AG10803 (cell line): ENCODE measurements around the gene ACOXL.

Source experiments
- DNase-seq: peaks from one replicate; pipeline ENCODE4 v3.0.0; 2010; ENCODE audit warnings: low read depth
- H3K4me3 ChIP-seq: 2 replicates; pipeline ENCODE4 v1.5.1; 2011; ENCODE audit warnings: mild to moderate bottlenecking, low read length, control low read depth
- CTCF ChIP-seq: conservative IDR thresholded peaks from 2 replicates; pipeline ENCODE4 v1.5.1; 2011; ENCODE audit warnings: mild to moderate bottlenecking, low read length, control low read depth, inconsistent platforms

The ACOXL gene

GRCh38 chr2:110950281-110950680 is 217.9 kb downstream of the ACOXL start:
- TF ChIP-seq CTCF: no peak
- DNase-seq: no peak
- H3K4me3 ChIP-seq: no peak overlapping the region

- DNase-seq: no peak
- no peak for TF ChIP-seq CTCF
- H3K4me3 ChIP-seq: no peak overlapping the region
These were observed 222.7 kb downstream of the ACOXL start for GRCh38 chr2:110955045-110955444.

GRCh38 chr2:110955556-110955955 is 223.2 kb downstream of the ACOXL start:
- no peak for TF ChIP-seq CTCF
- DNase-seq: no peak
- no peak overlapping the region for H3K4me3 ChIP-seq

GRCh38 chr2:110957293-110957692 is 224.9 kb downstream of the ACOXL start:
- no peak for TF ChIP-seq CTCF
- H3K4me3 ChIP-seq: no peak overlapping the region
- no peak for DNase-seq

- no peak for TF ChIP-seq CTCF
- H3K4me3 ChIP-seq: no peak overlapping the region
- DNase-seq: no peak
These were observed 226.2 kb downstream of the ACOXL start for GRCh38 chr2:110958346-110959119.

- no peak for TF ChIP-seq CTCF
- H3K4me3 ChIP-seq: no peak overlapping the region
- DNase-seq: no peak
These were observed 226.8 kb downstream of the ACOXL start for GRCh38 chr2:110959198-110959597.

- TF ChIP-seq CTCF: no peak
- H3K4me3 ChIP-seq: no peak overlapping the region
- DNase-seq: no peak
These were observed 227.9 kb downstream of the ACOXL start for GRCh38 chr2:110960281-110960680.
